ENCODE results near the gene DDX41.
A peak's percentile ranks its signal among the peaks of the same experiment; 100 is the strongest.

The DDX41 gene

DNA sequence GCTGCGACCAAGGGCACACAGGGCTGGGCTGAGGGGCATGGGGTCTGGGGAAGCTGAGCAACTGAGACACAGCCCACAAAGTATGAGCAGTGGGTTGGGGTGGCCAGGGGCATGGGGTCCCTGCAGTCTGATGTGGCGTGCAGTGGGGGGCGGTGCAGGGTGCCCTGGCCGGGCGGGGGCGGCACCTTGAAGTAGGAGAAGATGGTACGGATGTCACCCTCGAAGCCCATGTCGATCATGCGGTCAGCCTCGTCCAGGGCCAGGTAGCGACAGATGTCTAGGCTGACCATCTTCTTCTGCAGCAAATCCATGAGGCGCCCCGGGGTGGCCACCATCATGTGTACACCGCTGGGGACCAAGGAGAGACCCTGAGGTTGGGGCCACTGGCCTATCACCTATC is 3.3 kb downstream of the DDX41 start:
- H3K4me1 Mint-ChIP-seq, result peaks cover 34% of the 10 kb centered on the region
- no peak overlapping the region for H3K27ac Mint-ChIP-seq
- no peaks in the 10 kb centered on the region for H3K9me3 Mint-ChIP-seq
- CTCF ChIA-PET, result interaction anchor here (1.5 kb wide), 1 partner anchor 12 kb away, joined by 6 read pairs; no protein-coding TSS in a partner anchor
- peaks cover 46% of the 10 kb centered on the region for H3K36me3 Mint-ChIP-seq
- H3K27me3 Mint-ChIP-seq, result no peaks in the 10 kb centered on the region
- DNase-seq, result no peak
- no peak overlapping the region for H3K4me3 Mint-ChIP-seq

DNA sequence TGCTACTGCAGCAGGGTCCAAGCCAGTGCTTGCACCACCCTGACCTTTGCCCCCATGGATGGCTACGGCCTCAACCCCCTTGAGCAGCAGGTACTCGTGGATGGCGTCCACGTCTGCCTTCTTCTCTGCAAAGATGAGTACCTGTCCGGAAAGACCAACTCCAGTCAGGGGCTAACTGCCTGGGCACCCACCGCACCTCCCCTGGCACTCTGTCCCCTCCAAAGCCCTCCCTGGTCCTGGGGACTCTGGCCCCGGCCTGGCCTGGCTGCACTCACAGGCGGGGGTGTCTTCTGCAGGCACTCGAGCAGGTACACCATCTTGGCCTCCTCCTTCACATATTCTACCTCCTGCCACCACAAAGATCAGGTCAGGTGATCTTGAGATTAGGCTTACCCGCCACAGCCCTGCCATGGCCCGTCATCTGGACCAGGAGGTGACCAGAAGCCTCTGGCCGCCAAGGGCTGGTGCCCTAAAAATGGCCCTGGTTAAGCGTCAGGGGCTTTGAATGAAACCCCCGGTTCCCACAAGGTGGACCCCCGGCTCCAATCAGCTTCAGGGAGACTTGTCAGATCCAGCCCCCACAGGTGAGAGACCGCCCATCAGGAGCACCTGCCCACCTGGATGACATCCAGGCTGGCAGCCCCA is 3.9 kb downstream of the DDX41 start:
- Mint-ChIP-seq H3K36me3 (peaks cover 46% of the 10 kb centered on the region), H3K4me1 (peaks cover 34% of the 10 kb centered on the region), H3K9me3 (no peaks in the 10 kb centered on the region), H3K27ac (peak overlapping the region; percentile 33), H3K4me3 (no peak overlapping the region), H3K27me3 (no peaks in the 10 kb centered on the region)
- no peak for DNase-seq
- CTCF ChIA-PET, result no interaction called here

DNA sequence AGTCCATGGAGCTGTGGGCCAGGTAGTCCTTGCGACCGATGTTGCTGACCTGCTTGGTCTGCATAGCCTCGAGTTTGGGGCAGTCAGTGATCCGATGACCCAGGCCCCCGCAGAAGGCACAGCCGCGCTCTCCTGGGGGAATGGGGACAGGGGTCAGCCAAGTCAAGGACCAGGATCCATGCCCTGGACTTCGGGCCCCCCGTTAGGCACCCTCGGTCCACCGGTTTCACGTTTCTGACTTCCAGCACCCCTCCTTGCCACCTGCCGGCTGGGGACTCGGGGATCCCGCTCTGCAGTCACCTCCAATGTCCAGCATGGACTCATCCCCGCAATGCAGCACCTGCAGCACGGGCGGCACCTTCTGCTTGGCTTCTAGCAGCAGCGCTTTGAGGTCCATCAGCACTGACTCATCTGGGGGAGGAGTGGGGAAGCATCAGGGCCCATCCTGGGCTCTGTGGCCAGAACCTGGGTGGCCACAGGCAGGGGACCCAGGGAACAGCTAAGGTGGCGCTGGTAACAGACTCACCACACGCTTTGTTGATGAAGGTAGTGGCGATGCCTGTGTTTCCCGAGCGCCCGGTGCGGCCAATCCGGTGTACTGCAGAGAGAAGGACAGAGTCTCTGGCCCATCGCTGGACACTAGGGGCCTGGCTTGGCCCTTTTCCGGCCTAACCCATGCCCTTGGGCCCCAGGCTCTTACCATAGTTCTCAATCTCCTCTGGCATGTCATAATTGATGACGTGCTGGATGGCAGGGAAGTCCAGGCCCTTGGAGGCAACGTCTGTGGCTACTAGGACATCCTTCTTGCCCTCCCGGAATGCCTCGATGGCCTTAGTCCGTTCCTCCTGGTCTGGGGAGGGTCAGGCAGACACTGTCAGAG is 4.7 kb downstream of the DDX41 start:
- Mint-ChIP-seq H3K36me3 (peaks cover 46% of the 10 kb centered on the region), H3K9me3 (no peaks in the 10 kb centered on the region), H3K4me3 (no peak overlapping the region), H3K4me1 (peaks cover 32% of the 10 kb centered on the region), H3K27ac (no peak overlapping the region), H3K27me3 (no peaks in the 10 kb centered on the region)
- CTCF ChIA-PET, result interaction anchor here (1.2 kb wide), 1 partner anchor 9 kb away, joined by 5 read pairs; no protein-coding TSS in a partner anchor
- DNase-seq, result no peak

- no peaks in the 10 kb centered on the region for H3K9me3 Mint-ChIP-seq
- H3K27ac Mint-ChIP-seq, result no peak overlapping the region
- H3K27me3 Mint-ChIP-seq, result no peaks in the 10 kb centered on the region
- CTCF ChIA-PET, result interaction anchor here (1.2 kb wide), 1 partner anchor 9 kb away, joined by 5 read pairs; no protein-coding TSS in a partner anchor
- no peak for DNase-seq
- peaks cover 40% of the 10 kb centered on the region for H3K36me3 Mint-ChIP-seq
- H3K4me3 Mint-ChIP-seq, result peak overlapping the region; percentile 1
- H3K4me1 Mint-ChIP-seq, result peaks cover 25% of the 10 kb centered on the region
These were observed 5.6 kb downstream of the DDX41 start for GRCh38 chr5:177511181-177511580.

- DNase-seq, result no peak
- Mint-ChIP-seq H3K9me3 (no peaks in the 10 kb centered on the region), H3K4me1 (peaks cover 19% of the 10 kb centered on the region), H3K27me3 (no peaks in the 10 kb centered on the region), H3K36me3 (peaks cover 34% of the 10 kb centered on the region), H3K27ac (no peak overlapping the region), H3K4me3 (no peak overlapping the region)
- CTCF ChIA-PET, result no interaction called here
These were observed 6.2 kb downstream of the DDX41 start for GRCh38 chr5:177510567-177511053.

DNA sequence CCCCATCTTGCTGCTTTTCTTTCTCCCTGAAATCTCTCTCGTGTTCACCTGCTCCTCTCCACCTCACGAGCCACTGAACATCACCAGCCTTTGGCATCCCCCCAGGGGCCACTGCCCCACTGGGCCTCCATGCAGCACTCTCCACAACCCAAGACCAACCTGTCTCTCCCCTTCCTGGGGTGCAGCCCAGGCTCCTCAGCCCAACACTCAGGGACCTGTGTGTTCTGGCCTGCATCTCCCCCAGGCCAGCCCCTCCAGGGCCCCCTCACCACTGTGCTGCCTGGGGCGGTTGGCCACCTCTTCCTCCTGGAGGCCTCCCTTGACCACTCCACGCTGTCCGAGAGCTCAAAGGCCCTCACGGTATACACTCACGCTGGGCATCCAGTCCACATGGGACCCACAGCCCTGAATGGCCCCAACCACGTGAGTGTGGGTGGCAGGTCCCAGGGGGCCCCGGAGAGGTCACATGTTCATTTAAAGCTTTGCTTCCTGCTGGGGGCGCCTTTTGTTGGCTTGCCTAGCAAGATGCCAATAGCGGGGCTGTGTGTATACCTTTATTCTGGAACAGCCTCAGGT is 6.7 kb downstream of the DDX41 start:
- no peak overlapping the region for H3K27ac Mint-ChIP-seq
- peaks cover 14% of the 10 kb centered on the region for H3K4me1 Mint-ChIP-seq
- DNase-seq, result no peak
- H3K27me3 Mint-ChIP-seq, result no peaks in the 10 kb centered on the region
- no peak overlapping the region for H3K4me3 Mint-ChIP-seq
- CTCF ChIA-PET, result no interaction called here
- H3K36me3 Mint-ChIP-seq, result peaks cover 29% of the 10 kb centered on the region
- H3K9me3 Mint-ChIP-seq, result no peaks in the 10 kb centered on the region

- Mint-ChIP-seq H3K27me3 (no peaks in the 10 kb centered on the region), H3K4me3 (no peak within 1 kb of the TSS), H3K9me3 (no peaks in the 10 kb centered on the region), H3K36me3 (peaks cover 23% of the 10 kb centered on the region), H3K27ac (no peak within 1 kb of the TSS), H3K4me1 (peaks cover 10% of the 10 kb centered on the region)
- no peak for DNase-seq
- CTCF ChIA-PET, result no interaction called here
These were observed 7.3 kb downstream of the DDX41 start, which contains the start of gene DOK3 for GRCh38 chr5:177509381-177509951. Gene DOK3 (minus strand): TSS chr5:177509826. CDS start chr5:177509540, 286 bp downstream.

DNA sequence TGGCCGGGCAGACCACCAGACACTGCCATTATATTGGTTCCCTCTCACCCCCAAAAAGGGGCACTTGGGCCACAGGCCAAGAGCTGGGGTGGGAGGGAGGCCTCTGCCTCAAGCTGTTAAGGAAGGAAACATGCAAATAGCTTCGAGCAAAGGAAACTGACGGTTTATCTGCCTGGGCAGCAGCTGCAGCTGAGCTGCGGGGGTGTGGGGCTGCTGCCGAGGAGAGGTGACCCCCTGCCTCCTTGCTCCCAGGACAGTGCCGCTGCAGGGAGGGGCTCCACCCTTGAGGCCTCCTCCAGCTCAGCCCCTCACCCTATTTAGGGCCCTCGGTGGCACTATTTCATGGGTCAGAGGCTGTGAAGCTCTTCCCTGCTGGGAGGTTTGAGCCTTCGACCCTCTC is 7.9 kb downstream of the DDX41 start:
- peaks cover 7% of the 10 kb centered on the region for H3K4me1 Mint-ChIP-seq
- peaks cover 17% of the 10 kb centered on the region for H3K36me3 Mint-ChIP-seq
- CTCF ChIA-PET, result interaction anchor here (1.1 kb wide), 1 partner anchor 54 kb away, joined by 3 read pairs; no protein-coding TSS in a partner anchor
- H3K9me3 Mint-ChIP-seq, result no peaks in the 10 kb centered on the region
- H3K27ac Mint-ChIP-seq, result no peak overlapping the region
- DNase-seq, result no peak
- no peaks in the 10 kb centered on the region for H3K27me3 Mint-ChIP-seq
- no peak overlapping the region for H3K4me3 Mint-ChIP-seq

GRCh38 chr5:177508221-177508611 is 8.5 kb downstream of the DDX41 start:
- CTCF ChIA-PET, result interaction anchor here (1.1 to 1.4 kb wide), 2 partner anchors 53 to 106 kb away, joined by 3 read pairs; no protein-coding TSS in a partner anchor
- no peak overlapping the region for H3K4me3 Mint-ChIP-seq
- no peak overlapping the region for H3K27ac Mint-ChIP-seq
- no peaks in the 10 kb centered on the region for H3K9me3 Mint-ChIP-seq
- DNase-seq, result no peak
- no peaks in the 10 kb centered on the region for H3K27me3 Mint-ChIP-seq
- H3K4me1 Mint-ChIP-seq, result peaks cover 5% of the 10 kb centered on the region
- H3K36me3 Mint-ChIP-seq, result peaks cover 12% of the 10 kb centered on the region

DNA sequence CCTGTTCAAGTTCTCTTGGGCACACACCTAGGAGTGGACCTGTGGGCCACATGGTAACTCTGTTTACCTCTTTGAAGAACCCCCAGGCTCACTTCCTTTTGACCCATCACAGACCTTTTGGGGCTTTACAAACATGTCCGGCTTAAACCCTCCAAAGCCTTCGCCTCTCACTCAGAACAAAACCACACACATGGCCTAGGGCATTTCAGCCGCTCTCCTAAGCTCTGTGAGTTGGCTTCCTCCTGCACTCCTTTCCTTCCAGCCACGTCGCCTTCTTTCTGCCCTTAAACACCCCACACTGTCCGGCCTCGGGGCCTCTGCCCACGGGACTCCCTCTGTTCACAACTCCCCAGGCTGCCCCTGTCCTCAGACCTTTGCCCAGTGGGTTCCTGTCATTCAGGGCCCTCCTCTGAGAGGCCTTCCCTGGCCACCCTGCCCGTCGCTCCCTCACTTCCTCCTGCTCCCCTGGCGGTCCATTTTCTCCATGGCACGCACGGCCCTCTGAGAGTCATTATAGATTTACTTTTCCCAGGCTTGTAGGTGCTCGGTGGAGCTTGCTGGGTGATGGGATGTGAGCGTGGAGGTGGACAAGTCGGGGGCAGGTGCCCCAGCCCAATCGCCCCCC is 9.1 kb downstream of the DDX41 start:
- Mint-ChIP-seq H3K27ac (peak overlapping the region; percentile 11), H3K4me1 (peaks cover 5% of the 10 kb centered on the region), H3K9me3 (no peaks in the 10 kb centered on the region), H3K36me3 (peaks cover 11% of the 10 kb centered on the region), H3K27me3 (no peaks in the 10 kb centered on the region), H3K4me3 (no peak overlapping the region)
- no peak for DNase-seq
- CTCF ChIA-PET, result interaction anchor here (1.0 to 1.4 kb wide), 3 partner anchors 10 to 106 kb away, joined by 3 to 4 read pairs (median 3); partner anchors contain the start of gene PDLIM7

DNA sequence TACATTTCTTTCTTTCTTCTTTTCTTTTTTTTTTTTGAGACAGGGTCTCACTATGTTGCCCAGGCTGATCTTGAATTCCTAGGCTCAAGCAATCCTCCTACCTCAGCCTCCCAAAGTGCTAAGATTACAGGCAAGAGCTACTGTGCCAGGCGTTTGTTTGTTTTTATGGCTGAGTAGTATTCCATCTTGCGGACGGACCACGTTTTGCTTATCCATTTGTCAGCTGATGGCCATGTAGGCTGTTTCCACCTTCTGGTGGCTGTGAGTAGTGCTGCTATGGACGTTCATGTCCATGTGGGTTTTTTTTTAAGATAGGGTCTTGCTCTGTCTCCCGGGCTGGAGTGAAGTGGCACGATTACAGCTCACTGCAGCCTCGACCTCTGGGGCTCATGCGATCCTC is 9.6 kb downstream of the DDX41 start:
- Mint-ChIP-seq H3K9me3 (no peaks in the 10 kb centered on the region), H3K27me3 (no peaks in the 10 kb centered on the region), H3K4me1 (peaks cover 5% of the 10 kb centered on the region), H3K27ac (no peak overlapping the region), H3K4me3 (no peak overlapping the region), H3K36me3 (peaks cover 11% of the 10 kb centered on the region)
- CTCF ChIA-PET, result interaction anchor here (1.0 to 1.4 kb wide), 2 partner anchors 10 to 105 kb away, joined by 3 to 4 read pairs; partner anchors contain the start of gene PDLIM7
- no peak for DNase-seq

DNA sequence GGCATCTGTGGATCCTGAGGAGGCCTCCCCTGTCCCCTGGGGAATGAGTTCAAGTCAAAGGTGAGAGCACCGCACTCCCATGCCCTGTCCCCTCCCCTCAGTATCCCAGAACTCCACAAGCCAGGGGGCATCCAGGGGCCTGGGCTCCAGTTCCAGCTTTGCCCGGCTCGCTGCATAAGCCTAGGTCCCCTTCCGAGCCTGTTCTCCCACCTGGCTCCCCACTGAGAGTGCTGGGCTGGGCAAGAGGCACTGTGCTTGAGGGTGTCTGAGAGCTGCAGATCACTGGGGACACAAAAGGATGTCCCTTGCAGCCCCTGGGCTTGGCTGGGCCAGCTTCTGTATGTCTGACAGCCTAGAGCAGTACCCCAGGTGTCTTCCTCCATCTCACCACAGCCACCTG is 11.7 kb downstream of the DDX41 start:
- DNase-seq, result no peak
- Mint-ChIP-seq H3K9me3 (no peaks in the 10 kb centered on the region), H3K36me3 (no peaks in the 10 kb centered on the region), H3K27me3 (peaks cover 6% of the 10 kb centered on the region), H3K4me1 (peaks cover 3% of the 10 kb centered on the region), H3K4me3 (no peak overlapping the region), H3K27ac (no peak overlapping the region)
- CTCF ChIA-PET, result interaction anchor here (0.6 to 1.4 kb wide), 3 partner anchors 11 to 116 kb away, joined by 3 read pairs; no protein-coding TSS in a partner anchor

Data from activated naive CD4-positive, alpha-beta T cell treated with anti-CD3 and anti-CD28 coated beads, Interleukin-2, amount 10 ng/mL, durations not matched to agents 7 days and 5 days (primary cell).